WTC11 (cell line): Measurements from ENCODE around the gene PISD. TPM values are rescaled to one million over a fixed set of nuclear protein-coding genes. Genes with fewer than 3 reads are reported as not detected.

ENCODE experiments used
- ATAC-seq: fragments of 200-7000 bp; cut with Tn5 transposase; 2 replicates; pipeline ENCODE4 v1.10.0; 2021; ENCODE audit warnings: mild to moderate bottlenecking, moderate library complexity
- CTCF ChIA-PET: fragments of 300-600 bp; sonication (Branson Sonifier 250); formaldehyde crosslinking; loops from one replicate; lab custom pipeline; 2021; ENCODE audit warnings: antibody characterized with exemption; lab: Charles Lee
- POLR2A ChIA-PET: fragments of 350-600 bp; sonication (Branson Sonifier 250); formaldehyde crosslinking; loops from one replicate; lab custom pipeline; 2021; ENCODE audit warnings: antibody characterized with exemption; lab: Charles Lee
- DNase-seq: peaks from one replicate; pipeline ENCODE4 v3.0.0; 2021; ENCODE audit warnings: low spot score
- H3K27ac Mint-ChIP-seq: 2 replicates; pipeline ENCODE4 v1.8.0; 2021; ENCODE audit warnings: mixed read lengths
- H3K27me3 Mint-ChIP-seq: 2 replicates; pipeline ENCODE4 v1.8.0; 2021; ENCODE audit warnings: low read depth, mild to moderate bottlenecking, moderate library complexity, mixed read lengths
- H3K36me3 Mint-ChIP-seq: 2 replicates; pipeline ENCODE4 v1.8.0; 2021; ENCODE audit warnings: mixed read lengths
- H3K4me1 Mint-ChIP-seq: 2 replicates; pipeline ENCODE4 v1.8.0; 2022; ENCODE audit warnings: mixed read lengths
- H3K4me3 Mint-ChIP-seq: 2 replicates; pipeline ENCODE4 v1.8.0; 2021; ENCODE audit warnings: mild to moderate bottlenecking, moderate library complexity, mixed read lengths
- H3K9me3 Mint-ChIP-seq: 2 replicates; pipeline ENCODE4 v1.8.0; 2021; ENCODE audit warnings: mixed read lengths
- AR ChIP-seq: fragments of 250-450 bp; sonication (Bioruptor Pico); IDR thresholded peaks from 2 replicates; pipeline ENCODE4 v1.9.0; 2021; ENCODE audit warnings: mild to moderate bottlenecking
- CBFB ChIP-seq: sonication (generic); formaldehyde crosslinking; IDR thresholded peaks from 2 replicates; pipeline ENCODE4 v1.8.1; 2022; ENCODE audit warnings: mild to moderate bottlenecking, low read depth, missing genetic modification reagents
- E2F5 ChIP-seq: sonication (generic); formaldehyde crosslinking; IDR thresholded peaks from 2 replicates; pipeline ENCODE4 v1.8.1; 2022; ENCODE audit warnings: mild to moderate bottlenecking, moderate library complexity, missing genetic modification reagents
- ELF4 ChIP-seq: sonication (generic); formaldehyde crosslinking; IDR thresholded peaks from 2 replicates; pipeline ENCODE4 v1.8.1; 2022; ENCODE audit warnings: low read depth, mild to moderate bottlenecking, moderate library complexity, missing genetic modification reagents
- ETV6 ChIP-seq: sonication (generic); formaldehyde crosslinking; IDR thresholded peaks from 2 replicates; pipeline ENCODE4 v1.8.1; 2022; ENCODE audit warnings: mild to moderate bottlenecking, missing genetic modification reagents
- GABPB1 ChIP-seq: sonication (generic); formaldehyde crosslinking; IDR thresholded peaks from 2 replicates; pipeline ENCODE4 v1.8.1; 2023; ENCODE audit warnings: mild to moderate bottlenecking, missing genetic modification reagents
- STAT6 ChIP-seq: sonication (generic); formaldehyde crosslinking; conservative IDR thresholded peaks from 2 replicates; pipeline ENCODE4 v1.8.1; 2023; ENCODE audit warnings: mild to moderate bottlenecking, low read depth, missing genetic modification reagents, moderate library complexity
- TEAD1 ChIP-seq: sonication (generic); formaldehyde crosslinking; IDR thresholded peaks from 2 replicates; pipeline ENCODE4 v1.8.0; 2022; ENCODE audit warnings: mild to moderate bottlenecking, missing genetic modification reagents
- TP53 ChIP-seq: sonication (generic); formaldehyde crosslinking; IDR thresholded peaks from 2 replicates; pipeline ENCODE4 v1.8.1; 2023; ENCODE audit warnings: mild to moderate bottlenecking, missing genetic modification reagents
- ZNF138 ChIP-seq: sonication (generic); formaldehyde crosslinking; conservative IDR thresholded peaks from 2 replicates; pipeline ENCODE4 v1.8.1; 2022; ENCODE audit warnings: mild to moderate bottlenecking, moderate library complexity, missing genetic modification reagents
- ZNF396 ChIP-seq: fragments of 250-450 bp; sonication (Bioruptor Pico); IDR thresholded peaks from 2 replicates; pipeline ENCODE4 v1.8.0; 2021; ENCODE audit warnings: mild to moderate bottlenecking, moderate library complexity, borderline replicate concordance
- ZNF532 ChIP-seq: fragments of 250-450 bp; sonication (Bioruptor Pico); IDR thresholded peaks from 2 replicates; pipeline ENCODE4 v1.9.0; 2021; ENCODE audit warnings: mild to moderate bottlenecking, borderline replicate concordance
- ZNF671 ChIP-seq: fragments of 250-450 bp; sonication (Bioruptor Pico); IDR thresholded peaks from 2 replicates; pipeline ENCODE4 v1.8.0; 2021; ENCODE audit warnings: mild to moderate bottlenecking
- total RNA-seq: library from RNA; stranded (reverse); gene quantifications from 3 replicates; pipeline ENCODE4 v1.2.3, GENCODE V29; 2021
- TF ChIP-seq, protein P1 (sequence below): sonication (generic); formaldehyde crosslinking; IDR thresholded peaks from 2 replicates; pipeline ENCODE4 v1.8.0; 2022; ENCODE audit warnings: mild to moderate bottlenecking, missing genetic modification reagents
- TF ChIP-seq, protein P2 (sequence below): sonication (generic); formaldehyde crosslinking; IDR thresholded peaks from 2 replicates; pipeline ENCODE4 v1.8.0; 2022; ENCODE audit warnings: mild to moderate bottlenecking, missing genetic modification reagents
- TF ChIP-seq, protein P3 (sequence below): sonication (generic); formaldehyde crosslinking; conservative IDR thresholded peaks from 2 replicates; pipeline ENCODE4 v1.8.1; 2022; ENCODE audit warnings: mild to moderate bottlenecking, missing genetic modification reagents

PISD gene
- total RNA-seq, 1 experiment from 2014 or later: 55.7 TPM

- TF ChIP-seq, protein P1, sequence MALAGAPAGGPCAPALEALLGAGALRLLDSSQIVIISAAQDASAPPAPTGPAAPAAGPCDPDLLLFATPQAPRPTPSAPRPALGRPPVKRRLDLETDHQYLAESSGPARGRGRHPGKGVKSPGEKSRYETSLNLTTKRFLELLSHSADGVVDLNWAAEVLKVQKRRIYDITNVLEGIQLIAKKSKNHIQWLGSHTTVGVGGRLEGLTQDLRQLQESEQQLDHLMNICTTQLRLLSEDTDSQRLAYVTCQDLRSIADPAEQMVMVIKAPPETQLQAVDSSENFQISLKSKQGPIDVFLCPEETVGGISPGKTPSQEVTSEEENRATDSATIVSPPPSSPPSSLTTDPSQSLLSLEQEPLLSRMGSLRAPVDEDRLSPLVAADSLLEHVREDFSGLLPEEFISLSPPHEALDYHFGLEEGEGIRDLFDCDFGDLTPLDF: no peak
- TF ChIP-seq ZNF532: no peak
- TF ChIP-seq, protein P2, sequence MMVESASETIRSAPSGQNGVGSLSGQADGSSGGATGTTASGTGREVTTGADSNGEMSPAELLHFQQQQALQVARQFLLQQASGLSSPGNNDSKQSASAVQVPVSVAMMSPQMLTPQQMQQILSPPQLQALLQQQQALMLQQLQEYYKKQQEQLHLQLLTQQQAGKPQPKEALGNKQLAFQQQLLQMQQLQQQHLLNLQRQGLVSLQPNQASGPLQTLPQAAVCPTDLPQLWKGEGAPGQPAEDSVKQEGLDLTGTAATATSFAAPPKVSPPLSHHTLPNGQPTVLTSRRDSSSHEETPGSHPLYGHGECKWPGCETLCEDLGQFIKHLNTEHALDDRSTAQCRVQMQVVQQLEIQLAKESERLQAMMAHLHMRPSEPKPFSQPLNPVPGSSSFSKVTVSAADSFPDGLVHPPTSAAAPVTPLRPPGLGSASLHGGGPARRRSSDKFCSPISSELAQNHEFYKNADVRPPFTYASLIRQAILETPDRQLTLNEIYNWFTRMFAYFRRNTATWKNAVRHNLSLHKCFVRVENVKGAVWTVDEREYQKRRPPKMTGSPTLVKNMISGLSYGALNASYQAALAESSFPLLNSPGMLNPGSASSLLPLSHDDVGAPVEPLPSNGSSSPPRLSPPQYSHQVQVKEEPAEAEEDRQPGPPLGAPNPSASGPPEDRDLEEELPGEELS (CRISPR knock-in tag): no peak
- TF ChIP-seq ZNF138 (CRISPR knock-in tag): no peak
- TF ChIP-seq ETV6 (CRISPR knock-in tag): no peak
- TF ChIP-seq, all 79 proteins: peak for 0
These were observed 20.7 kb upstream of the PISD start (continued) for GRCh38 chr22:31682751-31683150.

DNA sequence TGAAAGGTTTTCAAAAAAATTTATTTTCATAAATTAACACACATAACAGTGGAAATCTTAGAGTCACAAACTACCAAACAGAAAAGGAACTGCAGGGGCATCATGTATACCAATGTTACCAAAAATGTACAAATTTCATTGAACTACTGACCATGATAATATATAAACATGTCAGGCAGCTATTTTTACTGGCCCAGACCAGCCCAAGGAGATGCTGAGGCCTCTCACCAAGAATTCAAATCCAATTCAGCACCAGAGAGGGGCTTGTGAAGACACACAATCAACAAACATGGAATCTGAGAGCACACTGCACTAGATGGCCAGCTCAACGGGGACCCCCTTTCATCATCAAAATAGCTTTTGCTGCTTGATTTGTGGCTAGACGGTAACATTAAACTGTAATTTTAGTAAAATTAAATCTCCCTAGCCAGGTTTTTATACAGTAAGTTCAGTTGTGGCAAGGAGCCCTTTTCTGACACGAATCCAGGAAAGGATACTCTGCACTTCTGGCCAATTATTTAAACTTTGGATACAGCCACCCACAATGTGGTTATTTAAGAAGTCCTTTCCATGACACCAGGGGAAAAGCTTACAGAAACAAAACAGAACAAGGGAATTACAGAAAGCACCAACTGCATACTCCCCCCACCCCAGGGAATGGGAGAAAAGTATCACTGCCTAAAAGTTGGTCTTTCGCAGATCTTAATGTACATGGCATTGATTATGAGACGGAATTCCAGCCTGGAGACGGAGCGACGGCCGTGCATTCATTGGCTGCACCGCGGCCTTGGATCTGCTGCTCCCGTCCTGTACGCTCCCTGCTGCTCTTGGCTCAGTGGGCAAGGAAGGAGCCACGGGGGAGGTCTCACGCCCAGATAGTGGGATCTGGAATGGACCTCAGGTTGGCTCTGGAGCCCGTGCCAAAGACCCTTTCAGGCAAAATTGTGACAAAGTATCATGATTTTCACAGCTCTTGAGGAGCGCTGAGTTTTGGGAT, 19.6 kb upstream of the PISD start:
- POLR2A ChIA-PET: no interaction called here
- CTCF ChIA-PET: interaction anchor here (0.6 to 2.8 kb wide), 3 partner anchors 16 to 288 kb away, joined by 4 to 15 read pairs (median 5); no protein-coding TSS in a partner anchor
- Mint-ChIP-seq H3K27me3 (peaks cover 2% of the 10 kb centered on the region; the same call in 1 of the 2 replicates), H3K27ac (no peak overlapping the region), H3K4me1 (no peaks in the 10 kb centered on the region; the same call in 1 of the 2 replicates), H3K36me3 (peaks cover 24% of the 10 kb centered on the region), H3K4me3 (no peak overlapping the region), H3K9me3 (no peaks in the 10 kb centered on the region)
- DNase-seq (no peak), ATAC-seq (no peak)
- TF ChIP-seq, protein P3, sequence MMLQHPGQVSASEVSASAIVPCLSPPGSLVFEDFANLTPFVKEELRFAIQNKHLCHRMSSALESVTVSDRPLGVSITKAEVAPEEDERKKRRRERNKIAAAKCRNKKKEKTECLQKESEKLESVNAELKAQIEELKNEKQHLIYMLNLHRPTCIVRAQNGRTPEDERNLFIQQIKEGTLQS (CRISPR knock-in tag): no peak
- no peak for TF ChIP-seq ELF4 (CRISPR knock-in tag)
- no peak for TF ChIP-seq E2F5 (CRISPR knock-in tag)
- no peak for TF ChIP-seq TEAD1 (CRISPR knock-in tag)
- TF ChIP-seq AR: no peak
- no peak for TF ChIP-seq ZNF396 (CRISPR knock-in tag)
- TF ChIP-seq TP53 (CRISPR knock-in tag): no peak
- no peak for TF ChIP-seq GABPB1
- TF ChIP-seq CBFB (CRISPR knock-in tag): no peak
- no peak for TF ChIP-seq ZNF671
- no peak for TF ChIP-seq STAT6 (CRISPR knock-in tag)
